ENCODE results near the gene RAPGEF2.

GRCh38 chr4:159159611-159160010, 56.7 kb downstream of the RAPGEF2 start:
- TF ChIP-seq CTCF (IDR thresholded peaks at IDR 0.05; ENCODE audit: low read depth, low read length, poor library complexity, severe bottlenecking) (no peak), EZH2phosphoT487 (IDR thresholded peaks at IDR 0.05; ENCODE audit: borderline replicate concordance, low read length) (no peak)
